ENCODE results near the gene CIAO3. TPM values are rescaled to one million over a fixed set of nuclear protein-coding genes. Genes with fewer than 3 reads are reported as not detected.

The CIAO3 gene
- total RNA-seq, 1 donor from 2014 or later = 38.9 TPM

GRCh38 chr16:711548-712320, 29.1 kb downstream of the CIAO3 start:
- no peak for DNase-seq (ENCODE audit: low spot score)

- DNase-seq (ENCODE audit: low spot score) = no peak
Observed at GRCh38 chr16:711084-711483, 29.7 kb downstream of the CIAO3 start.

GRCh38 chr16:710500-711075, 30.2 kb downstream of the CIAO3 start:
- DNase-seq (ENCODE audit: low spot score) = no peak

GRCh38 chr16:709566-710499, 31.0 kb downstream of the CIAO3 start:
- DNase-seq (ENCODE audit: low spot score) = no peak

GRCh38 chr16:708959-709358, 31.8 kb downstream of the CIAO3 start:
- no peak for DNase-seq (ENCODE audit: low spot score)

GRCh38 chr16:708019-708418, 32.8 kb downstream of the CIAO3 start:
- no peak for DNase-seq (ENCODE audit: low spot score)

GRCh38 chr16:707062-707538, 33.7 kb downstream of the CIAO3 start:
- no peak for DNase-seq (ENCODE audit: low spot score)

GRCh38 chr16:706189-707061, 34.4 kb downstream of the CIAO3 start:
- DNase-seq (ENCODE audit: low spot score) = no peak

- DNase-seq (ENCODE audit: low spot score) = no peak
Observed at GRCh38 chr16:705431-706188, 35.2 kb downstream of the CIAO3 start, which contains the start of gene FBXL16. Gene FBXL16 (minus strand): TSS chr16:705801. CDS start chr16:697405, 8,396 bp downstream.

- DNase-seq (ENCODE audit: low spot score) = no peak
Observed at GRCh38 chr16:704552-705380, 36.0 kb downstream of the CIAO3 start.

GRCh38 chr16:704047-704446, 36.8 kb downstream of the CIAO3 start:
- DNase-seq (ENCODE audit: low spot score) = no peak

GRCh38 chr16:703406-703805, 37.4 kb downstream of the CIAO3 start:
- no peak for DNase-seq (ENCODE audit: low spot score)

- DNase-seq (ENCODE audit: low spot score) = no peak
Observed at GRCh38 chr16:702341-702740, 38.5 kb downstream of the CIAO3 start.

- DNase-seq (ENCODE audit: low spot score) = no peak
Observed at GRCh38 chr16:700684-701584, 39.9 kb downstream of the CIAO3 start.

GRCh38 chr16:698911-699671, 41.7 kb downstream of the CIAO3 start:
- DNase-seq (ENCODE audit: low spot score) = no peak

- peak; percentile 76 for DNase-seq (ENCODE audit: low spot score)
Observed at GRCh38 chr16:695355-696089, 45.3 kb downstream of the CIAO3 start.

- DNase-seq (ENCODE audit: low spot score) = no peak
Observed at GRCh38 chr16:694863-695354, 45.9 kb downstream of the CIAO3 start.
